ENCODE data around the gene RGN. TPM values are rescaled to one million over a fixed set of nuclear protein-coding genes. Genes with fewer than 3 reads are reported as not detected.

RGN gene
- total RNA-seq, 2 donors from 2014 or later: 7.3 to 14.1 TPM

- H3K9me3 ChIP-seq: peaks cover 0 to 3% of the 10 kb centered on the region in 2 donors
- H3K27me3 ChIP-seq: no peaks in the 10 kb centered on the region
- H3K36me3 ChIP-seq: no peaks in the 10 kb centered on the region
- no peak overlapping the region for H3K27ac ChIP-seq
- TF ChIP-seq, protein P1, sequence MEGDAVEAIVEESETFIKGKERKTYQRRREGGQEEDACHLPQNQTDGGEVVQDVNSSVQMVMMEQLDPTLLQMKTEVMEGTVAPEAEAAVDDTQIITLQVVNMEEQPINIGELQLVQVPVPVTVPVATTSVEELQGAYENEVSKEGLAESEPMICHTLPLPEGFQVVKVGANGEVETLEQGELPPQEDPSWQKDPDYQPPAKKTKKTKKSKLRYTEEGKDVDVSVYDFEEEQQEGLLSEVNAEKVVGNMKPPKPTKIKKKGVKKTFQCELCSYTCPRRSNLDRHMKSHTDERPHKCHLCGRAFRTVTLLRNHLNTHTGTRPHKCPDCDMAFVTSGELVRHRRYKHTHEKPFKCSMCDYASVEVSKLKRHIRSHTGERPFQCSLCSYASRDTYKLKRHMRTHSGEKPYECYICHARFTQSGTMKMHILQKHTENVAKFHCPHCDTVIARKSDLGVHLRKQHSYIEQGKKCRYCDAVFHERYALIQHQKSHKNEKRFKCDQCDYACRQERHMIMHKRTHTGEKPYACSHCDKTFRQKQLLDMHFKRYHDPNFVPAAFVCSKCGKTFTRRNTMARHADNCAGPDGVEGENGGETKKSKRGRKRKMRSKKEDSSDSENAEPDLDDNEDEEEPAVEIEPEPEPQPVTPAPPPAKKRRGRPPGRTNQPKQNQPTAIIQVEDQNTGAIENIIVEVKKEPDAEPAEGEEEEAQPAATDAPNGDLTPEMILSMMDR (IDR thresholded peaks at IDR 0.05): no peak
- H3K4me1 ChIP-seq: no peaks in the 10 kb centered on the region
- DNase-seq (ENCODE audit: low spot score): no peak
- H3K4me3 ChIP-seq: no peak overlapping the region
Observed at GRCh38 chrX:47091149-47091775, 13.0 kb downstream of the RGN start.

DNA sequence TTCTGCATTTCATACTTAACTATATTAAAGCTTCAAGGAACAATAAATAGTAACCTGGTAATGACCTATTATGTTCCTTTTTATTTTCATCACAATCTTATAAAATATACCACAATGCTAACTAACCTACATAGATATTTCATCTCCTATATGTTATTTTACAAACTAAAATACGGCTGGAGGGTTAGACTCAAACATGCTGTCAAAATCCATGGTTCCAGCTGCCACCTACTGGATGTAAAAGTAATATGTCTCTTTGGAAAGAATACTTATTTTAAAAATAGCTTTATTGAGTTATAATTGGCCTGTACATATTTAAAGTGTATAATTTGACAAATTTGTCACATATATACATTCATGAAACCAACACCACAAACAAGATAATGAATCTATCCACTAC is 15.0 kb downstream of the RGN start:
- H3K27ac ChIP-seq: no peak overlapping the region
- no peaks in the 10 kb centered on the region for H3K27me3 ChIP-seq
- no peaks in the 10 kb centered on the region for H3K4me1 ChIP-seq
- no peaks in the 10 kb centered on the region for H3K36me3 ChIP-seq
- no peak for DNase-seq (ENCODE audit: low spot score)
- H3K4me3 ChIP-seq: no peak overlapping the region
- peaks cover 0 to 3% of the 10 kb centered on the region in 2 donors for H3K9me3 ChIP-seq
- TF ChIP-seq, protein P1 (IDR thresholded peaks at IDR 0.05): peak in 1 of 2 donors; percentile 57

- Histone ChIP-seq H3K4me3 (no peak overlapping the region), H3K4me1 (no peaks in the 10 kb centered on the region), H3K36me3 (no peaks in the 10 kb centered on the region), H3K27ac (no peak overlapping the region), H3K27me3 (no peaks in the 10 kb centered on the region), H3K9me3 (peaks cover 0 to 3% of the 10 kb centered on the region in 2 donors)
- TF ChIP-seq, protein P1 (IDR thresholded peaks at IDR 0.05): no peak
- DNase-seq (ENCODE audit: low spot score): no peak
Observed at GRCh38 chrX:47093860-47094259, 15.6 kb downstream of the RGN start.

DNA sequence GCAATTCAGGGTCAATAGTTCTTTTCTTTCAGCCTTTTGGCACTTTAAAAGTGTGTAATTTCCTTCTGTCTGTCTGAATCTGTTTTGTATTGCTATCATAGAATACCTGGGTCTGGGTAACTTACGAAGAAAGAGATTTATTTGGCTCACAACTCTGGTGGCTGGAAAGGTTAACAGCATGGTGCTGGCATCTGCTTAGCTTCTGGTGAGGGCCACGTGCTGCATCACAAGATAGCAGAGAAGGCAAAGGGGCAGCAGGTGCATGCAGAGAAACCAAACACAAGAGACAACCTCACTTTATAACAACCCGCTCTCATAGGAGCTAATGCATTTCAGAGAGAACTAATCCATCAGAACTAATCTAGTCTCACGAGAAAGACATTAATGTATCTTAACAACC is 18.8 kb downstream of the RGN start:
- Histone ChIP-seq H3K27ac (no peak overlapping the region), H3K36me3 (no peaks in the 10 kb centered on the region), H3K4me3 (no peak overlapping the region), H3K4me1 (no peaks in the 10 kb centered on the region), H3K9me3 (peaks cover 0 to 3% of the 10 kb centered on the region in 2 donors), H3K27me3 (no peaks in the 10 kb centered on the region)
- TF ChIP-seq, protein P1 (IDR thresholded peaks at IDR 0.05): no peak
- no peak for DNase-seq (ENCODE audit: low spot score)

DNA sequence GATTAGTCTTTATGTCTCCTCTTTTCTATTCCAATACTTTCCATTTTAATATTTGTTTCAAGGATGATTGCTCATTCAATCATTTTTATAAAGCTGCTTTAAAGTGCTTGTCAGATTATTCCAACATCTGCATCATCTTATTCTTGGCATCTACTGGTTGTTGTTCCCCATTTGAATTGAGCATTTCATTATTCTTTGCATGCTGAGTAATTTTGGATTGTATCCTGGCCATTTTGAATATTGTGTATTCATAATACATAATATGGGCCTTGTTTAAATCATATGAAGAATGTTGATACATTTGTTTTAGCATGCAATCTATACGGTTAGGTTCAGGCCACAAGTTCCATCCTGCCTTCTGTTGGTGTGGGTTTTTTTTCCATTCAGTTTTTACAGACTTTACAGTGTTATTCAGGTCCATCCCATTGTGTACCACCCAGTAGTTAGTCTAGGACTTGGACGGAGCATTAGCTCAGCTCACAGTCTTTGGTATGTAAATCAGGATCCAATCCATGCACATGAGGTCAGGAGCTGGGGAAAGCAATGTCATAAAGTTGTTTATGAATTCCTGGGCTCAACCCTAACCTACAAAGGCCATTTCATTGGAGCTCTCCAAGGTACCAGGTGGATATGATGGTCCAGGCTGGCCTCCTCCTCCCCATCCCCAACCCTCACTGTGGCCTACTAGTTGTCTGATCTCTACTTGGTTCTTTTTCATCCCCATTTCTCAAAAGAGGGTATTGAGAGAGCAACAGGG is 20.3 kb downstream of the RGN start:
- peaks cover 0 to 3% of the 10 kb centered on the region in 2 donors for H3K9me3 ChIP-seq

More for the DNA sequence above, 20.3 kb downstream of the RGN start:
- Histone ChIP-seq H3K4me3 (no peak overlapping the region), H3K36me3 (no peaks in the 10 kb centered on the region), H3K4me1 (no peaks in the 10 kb centered on the region), H3K27me3 (no peaks in the 10 kb centered on the region), H3K27ac (no peak overlapping the region)
- TF ChIP-seq, protein P1 (IDR thresholded peaks at IDR 0.05): no peak
- no peak for DNase-seq (ENCODE audit: low spot score)
